ENCODE measurements around the gene TRAPPC3L. TPM values are rescaled to one million over a fixed set of nuclear protein-coding genes. Genes with fewer than 3 reads are reported as not detected.

TRAPPC3L gene
- total RNA-seq, 1 donor from 2014 or later = 0.27 TPM

DNA sequence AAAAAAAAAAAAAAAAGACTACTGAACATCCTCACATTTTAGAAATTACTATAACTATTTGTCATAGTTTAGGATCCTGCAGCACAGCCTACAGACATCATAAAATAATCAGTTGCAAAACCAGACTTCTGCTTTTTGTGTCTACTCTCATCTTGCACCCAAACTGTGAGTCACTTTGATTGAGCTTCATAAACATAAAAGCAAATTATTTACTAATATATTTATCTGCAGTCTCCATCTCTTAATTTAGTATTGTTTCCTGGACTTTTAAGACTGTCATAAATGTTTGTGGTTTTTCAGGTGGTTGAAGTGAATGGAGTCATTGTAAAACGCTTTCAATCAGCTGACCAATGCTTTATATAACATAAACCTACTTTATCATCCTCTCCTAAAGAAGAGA, 99.1 kb downstream of the TRAPPC3L start:
- Mint-ChIP-seq H3K27me3 (no peaks in the 10 kb centered on the region), H3K9me3 (no peaks in the 10 kb centered on the region), H3K4me1 (ENCODE audit: unreplicated experiment) (peaks cover 25% of the 10 kb centered on the region), H3K27ac (no peak overlapping the region), H3K4me3 (no peak overlapping the region), H3K36me3 (no peaks in the 10 kb centered on the region)
- TF ChIP-seq, protein P1, sequence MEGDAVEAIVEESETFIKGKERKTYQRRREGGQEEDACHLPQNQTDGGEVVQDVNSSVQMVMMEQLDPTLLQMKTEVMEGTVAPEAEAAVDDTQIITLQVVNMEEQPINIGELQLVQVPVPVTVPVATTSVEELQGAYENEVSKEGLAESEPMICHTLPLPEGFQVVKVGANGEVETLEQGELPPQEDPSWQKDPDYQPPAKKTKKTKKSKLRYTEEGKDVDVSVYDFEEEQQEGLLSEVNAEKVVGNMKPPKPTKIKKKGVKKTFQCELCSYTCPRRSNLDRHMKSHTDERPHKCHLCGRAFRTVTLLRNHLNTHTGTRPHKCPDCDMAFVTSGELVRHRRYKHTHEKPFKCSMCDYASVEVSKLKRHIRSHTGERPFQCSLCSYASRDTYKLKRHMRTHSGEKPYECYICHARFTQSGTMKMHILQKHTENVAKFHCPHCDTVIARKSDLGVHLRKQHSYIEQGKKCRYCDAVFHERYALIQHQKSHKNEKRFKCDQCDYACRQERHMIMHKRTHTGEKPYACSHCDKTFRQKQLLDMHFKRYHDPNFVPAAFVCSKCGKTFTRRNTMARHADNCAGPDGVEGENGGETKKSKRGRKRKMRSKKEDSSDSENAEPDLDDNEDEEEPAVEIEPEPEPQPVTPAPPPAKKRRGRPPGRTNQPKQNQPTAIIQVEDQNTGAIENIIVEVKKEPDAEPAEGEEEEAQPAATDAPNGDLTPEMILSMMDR (conservative IDR thresholded peaks at IDR 0.05) = no peak
- no peak for DNase-seq (ENCODE audit: extremely low spot score, unreplicated experiment)

DNA sequence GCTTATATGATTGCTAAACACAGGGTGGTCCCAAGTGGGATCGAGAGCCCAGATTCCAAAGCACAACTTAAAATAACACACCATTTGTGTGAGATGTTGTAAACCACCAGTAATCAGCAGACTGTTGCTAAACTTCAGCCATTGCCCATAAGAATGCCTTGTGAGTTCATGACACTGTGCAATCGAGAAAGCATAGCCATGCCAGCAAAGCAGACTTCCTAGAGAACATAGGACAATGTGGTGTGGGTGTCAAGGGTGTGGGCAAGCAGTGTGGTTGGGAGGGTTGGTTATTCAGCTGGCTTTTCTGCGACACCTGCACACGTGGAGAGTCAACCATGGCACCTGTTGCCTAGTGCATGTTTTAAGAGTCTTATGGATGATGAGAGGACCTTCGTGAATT, 100.4 kb downstream of the TRAPPC3L start:
- DNase-seq (ENCODE audit: extremely low spot score, unreplicated experiment) = no peak
- Mint-ChIP-seq H3K36me3 (no peaks in the 10 kb centered on the region), H3K9me3 (no peaks in the 10 kb centered on the region), H3K4me1 (ENCODE audit: unreplicated experiment) (peaks cover 31% of the 10 kb centered on the region), H3K27me3 (no peaks in the 10 kb centered on the region), H3K4me3 (no peak overlapping the region), H3K27ac (no peak overlapping the region)
- TF ChIP-seq, protein P1 (conservative IDR thresholded peaks at IDR 0.05) = no peak

Other genes with a start within 250 kb of the TRAPPC3L start
- gene DSE, start 174.7 kb downstream of the TRAPPC3L start, total RNA-seq (ENCODE audit: low replicate concordance) = 16.7 and 80.5 TPM in 2 replicates
- 0.99 and 1.6 TPM in 2 replicates for gene CALHM6, start 84.3 kb downstream of the TRAPPC3L start, total RNA-seq (ENCODE audit: low replicate concordance)
- 0.10 and 0.46 TPM in 2 replicates for gene CALHM5, start 34.0 kb downstream of the TRAPPC3L start, total RNA-seq (ENCODE audit: low replicate concordance)
- gene CALHM4, start 8.1 kb upstream of the TRAPPC3L start, total RNA-seq (ENCODE audit: low replicate concordance) = not detected in 2 replicates
- 37.2 and 40.0 TPM in 2 replicates for gene RWDD1, start 25.8 kb upstream of the TRAPPC3L start, total RNA-seq (ENCODE audit: low replicate concordance)
- 0.95 and 4.4 TPM in 2 replicates for gene RSPH4A, start 70.8 kb upstream of the TRAPPC3L start, total RNA-seq (ENCODE audit: low replicate concordance)
- gene ZUP1, start 123.1 kb upstream of the TRAPPC3L start, total RNA-seq (ENCODE audit: low replicate concordance) = 9.6 and 12.9 TPM in 2 replicates
- 9.6 and 12.6 TPM in 2 replicates for gene KPNA5, start 135.5 kb upstream of the TRAPPC3L start, total RNA-seq (ENCODE audit: low replicate concordance)
- gene FAM162B, start 220.0 kb upstream of the TRAPPC3L start, total RNA-seq (ENCODE audit: low replicate concordance) = 1.8 and 3.5 TPM in 2 replicates

All from type B pancreatic cell (in vitro differentiated cells).